Measurements from ENCODE around the gene PRKAG1. TPM values are rescaled to one million over a fixed set of nuclear protein-coding genes. Genes with fewer than 3 reads are reported as not detected.

PRKAG1 gene
- total and polyA plus RNA-seq, 2 donors (not counting 1 experiment from before 2014, with no cell fraction given), result 28.5 to 60.0 TPM

GRCh38 chr12:48986720-48987291, 31.8 kb downstream of the PRKAG1 start:
- Histone ChIP-seq H3K9me3 (ENCODE audit: control extremely low read depth in 1 of 3, control insufficient read depth in 2 of 3, insufficient read depth in 1 of 3, low read length in 2 of 3) (peaks cover 0 to 1% (median 0%) of the 10 kb centered on the region in 3 donors), H3K36me3 (replicated peaks in 1 of 2; ENCODE audit: control extremely low read depth in 1 of 2, control insufficient read depth in 1 of 2, extremely low read depth in 1 of 2, insufficient read depth in 2 of 2, low read length in 1 of 2) (no peaks in the 10 kb centered on the region), H3K4me1 (ENCODE audit: control insufficient read depth in 2 of 2, insufficient read depth in 2 of 2, low read length in 2 of 2) (peaks cover 2 to 6% of the 10 kb centered on the region in 2 donors), H3K4me3 (ENCODE audit: control extremely low read depth in 1 of 5, extremely low read depth in 1 of 5, insufficient read depth in 1 of 5, low read depth in 2 of 5, low read length in 4 of 5) (no peak overlapping the region), H3K4me2 (replicated peaks; ENCODE audit: low read depth, low read length, poor library complexity, severe bottlenecking) (no peak overlapping the region), H3K27me3 (replicated peaks in 1 of 4; ENCODE audit: control extremely low read depth in 1 of 4, control insufficient read depth in 3 of 4, insufficient read depth in 4 of 4, low read length in 3 of 4) (peaks cover 0 to 52% (median 20%) of the 10 kb centered on the region in 4 experiments), H2AFZ (ENCODE audit: insufficient read depth, low read depth, low read length, poor library complexity, severe bottlenecking) (no peak overlapping the region), H3K9ac (ENCODE audit: low read length) (no peak overlapping the region), H4K20me1 (ENCODE audit: control insufficient read depth, insufficient read depth, low read length, poor library complexity, severe bottlenecking) (no peaks in the 10 kb centered on the region), H3K79me2 (ENCODE audit: control insufficient read depth, insufficient read depth, low read length) (no peaks in the 10 kb centered on the region), H3K27ac (ENCODE audit: low read length in 2 of 2) (no peak overlapping the region)
- ChIA-PET CTCF (interaction anchor here (1.5 to 1.8 kb wide), 3 partner anchors 37 to 64 kb away, joined by 3 to 9 read pairs (median 8); no protein-coding TSS in a partner anchor), POLR2A (no interaction called here)
- no peak for ATAC-seq (ENCODE audit: low read depth)
- intact Hi-C loops (cut with micrococcal nuclease), result no loop called here
- 81% methylated on average over 8 of the region's 23 CpGs for WGBS (ENCODE audit: insufficient coverage)
- no peak overlapping the region for H3K27ac Mint-ChIP-seq
- peaks cover 13% of the 10 kb centered on the region for H3K4me1 Mint-ChIP-seq
- peaks cover 53% of the 10 kb centered on the region for H3K27me3 Mint-ChIP-seq
- no peaks in the 10 kb centered on the region for H3K9me3 Mint-ChIP-seq (ENCODE audit: insufficient read depth)
- no peak for DNase-seq
- TF ChIP-seq EZH2 (IDR thresholded peaks at IDR 0.05; ENCODE audit: borderline replicate concordance, insufficient read depth, low read depth, low read length, poor library complexity, severe bottlenecking) (no peak), CTCF (IDR thresholded peaks at IDR 0.05) (no peak)
- H3K4me3 Mint-ChIP-seq, result no peak overlapping the region

GRCh38 chr12:48985901-48986300, 32.7 kb downstream of the PRKAG1 start:
- TF ChIP-seq EZH2 (IDR thresholded peaks at IDR 0.05; ENCODE audit: borderline replicate concordance, insufficient read depth, low read depth, low read length, poor library complexity, severe bottlenecking) (no peak), CTCF (IDR thresholded peaks at IDR 0.05) (no peak)
- Histone ChIP-seq H3K9me3 (ENCODE audit: control extremely low read depth in 1 of 3, control insufficient read depth in 2 of 3, insufficient read depth in 1 of 3, low read length in 2 of 3) (peaks cover 0 to 8% (median 0%) of the 10 kb centered on the region in 3 donors), H4K20me1 (ENCODE audit: control insufficient read depth, insufficient read depth, low read length, poor library complexity, severe bottlenecking) (no peaks in the 10 kb centered on the region), H3K4me3 (ENCODE audit: control extremely low read depth in 1 of 5, extremely low read depth in 1 of 5, insufficient read depth in 1 of 5, low read depth in 2 of 5, low read length in 4 of 5) (no peak overlapping the region), H3K4me1 (ENCODE audit: control insufficient read depth in 2 of 2, insufficient read depth in 2 of 2, low read length in 2 of 2) (peaks cover 11 to 15% of the 10 kb centered on the region in 2 donors), H3K79me2 (ENCODE audit: control insufficient read depth, insufficient read depth, low read length) (no peaks in the 10 kb centered on the region), H3K4me2 (replicated peaks; ENCODE audit: low read depth, low read length, poor library complexity, severe bottlenecking) (no peak overlapping the region), H3K9ac (ENCODE audit: low read length) (no peak overlapping the region), H3K36me3 (replicated peaks in 1 of 2; ENCODE audit: control extremely low read depth in 1 of 2, control insufficient read depth in 1 of 2, extremely low read depth in 1 of 2, insufficient read depth in 2 of 2, low read length in 1 of 2) (no peaks in the 10 kb centered on the region), H3K27me3 (replicated peaks in 1 of 4; ENCODE audit: control extremely low read depth in 1 of 4, control insufficient read depth in 3 of 4, insufficient read depth in 4 of 4, low read length in 3 of 4) (peaks cover 0 to 56% (median 21%) of the 10 kb centered on the region in 4 experiments), H3K27ac (ENCODE audit: low read length in 2 of 2) (no peak overlapping the region), H2AFZ (ENCODE audit: insufficient read depth, low read depth, low read length, poor library complexity, severe bottlenecking) (no peak overlapping the region)
- H3K9me3 Mint-ChIP-seq (ENCODE audit: insufficient read depth), result no peaks in the 10 kb centered on the region
- ChIA-PET POLR2A (no interaction called here), CTCF (interaction anchor here (0.8 kb wide), 1 partner anchor 61 kb away, joined by 3 read pairs; the partner anchor contains the start of gene FKBP11)
- no peak overlapping the region for H3K27ac Mint-ChIP-seq
- ATAC-seq (ENCODE audit: low read depth) (no peak), DNase-seq (no peak)
- peaks cover 60% of the 10 kb centered on the region for H3K27me3 Mint-ChIP-seq
- intact Hi-C loops (cut with micrococcal nuclease), result no loop called here
- H3K4me1 Mint-ChIP-seq, result peaks cover 22% of the 10 kb centered on the region
- H3K4me3 Mint-ChIP-seq, result no peak overlapping the region
- 87% methylated on average over 2 of the region's 2 CpGs for WGBS (ENCODE audit: insufficient coverage)

Data from B cell (primary cell).